ENCODE measurements around the gene FAM186B. TPM values are rescaled to one million over a fixed set of nuclear protein-coding genes. Genes with fewer than 3 reads are reported as not detected.

The FAM186B gene
- total RNA-seq, 1 donor from 2014 or later = 0.65 TPM

GRCh38 chr12:49554266-49554665 lies 51.2 kb downstream of the FAM186B start:
- Histone ChIP-seq H3K4me1 (peaks cover 2% of the 10 kb centered on the region), H3K9me3 (no peaks in the 10 kb centered on the region), H3K27me3 (ENCODE audit: low read depth) (peaks cover 12% of the 10 kb centered on the region), H3K27ac (no peak overlapping the region), H3K36me3 (peaks cover 31% of the 10 kb centered on the region), H3K4me3 (no peak overlapping the region)
- ATAC-seq (no peak), DNase-seq (no peak)
- no peak for TF ChIP-seq CTCF (IDR thresholded peaks at IDR 0.05)
- intact Hi-C loops (cut with DNase I) = no loop called here

GRCh38 chr12:49553512-49554088 lies 51.8 kb downstream of the FAM186B start:
- intact Hi-C loops (cut with DNase I) = no loop called here

GRCh38 chr12:49552899-49553298 lies 52.5 kb downstream of the FAM186B start:
- intact Hi-C loops (cut with DNase I) = no loop called here
- ATAC-seq (no peak), DNase-seq (no peak)

More at GRCh38 chr12:49553512-49554088, 51.8 kb downstream of the FAM186B start:
- Histone ChIP-seq H3K36me3 (peaks cover 24% of the 10 kb centered on the region), H3K27ac (no peak overlapping the region), H3K4me3 (no peak overlapping the region), H3K4me1 (peaks cover 9% of the 10 kb centered on the region), H3K9me3 (no peaks in the 10 kb centered on the region), H3K27me3 (ENCODE audit: low read depth) (peaks cover 19% of the 10 kb centered on the region)
- peak; percentile 30 for TF ChIP-seq CTCF (IDR thresholded peaks at IDR 0.05)
- ATAC-seq = no peak
- DNase-seq = no peak

GRCh38 chr12:49552425-49552824 lies 53.0 kb downstream of the FAM186B start:
- Histone ChIP-seq H3K4me3 (no peak overlapping the region), H3K9me3 (no peaks in the 10 kb centered on the region), H3K36me3 (peaks cover 13% of the 10 kb centered on the region), H3K27ac (no peak overlapping the region), H3K4me1 (peaks cover 12% of the 10 kb centered on the region), H3K27me3 (ENCODE audit: low read depth) (peaks cover 27% of the 10 kb centered on the region)
- DNase-seq (no peak), ATAC-seq (no peak)
- no peak for TF ChIP-seq CTCF (IDR thresholded peaks at IDR 0.05)
- intact Hi-C loops (cut with DNase I) = no loop called here

More at GRCh38 chr12:49552899-49553298, 52.5 kb downstream of the FAM186B start:
- Histone ChIP-seq H3K9me3 (no peaks in the 10 kb centered on the region), H3K27ac (no peak overlapping the region), H3K4me1 (peaks cover 12% of the 10 kb centered on the region), H3K36me3 (peaks cover 17% of the 10 kb centered on the region), H3K4me3 (no peak overlapping the region), H3K27me3 (ENCODE audit: low read depth) (peaks cover 23% of the 10 kb centered on the region)
- TF ChIP-seq CTCF (IDR thresholded peaks at IDR 0.05) = no peak

GRCh38 chr12:49552014-49552413 lies 53.4 kb downstream of the FAM186B start:
- DNase-seq = no peak
- Histone ChIP-seq H3K9me3 (no peaks in the 10 kb centered on the region), H3K27me3 (ENCODE audit: low read depth) (peaks cover 32% of the 10 kb centered on the region), H3K36me3 (peaks cover 8% of the 10 kb centered on the region), H3K4me3 (no peak overlapping the region), H3K27ac (no peak overlapping the region), H3K4me1 (peaks cover 12% of the 10 kb centered on the region)
- intact Hi-C loops (cut with DNase I) = no loop called here
- ATAC-seq = peak in 1 of 2 donors; percentile 49
- TF ChIP-seq CTCF (IDR thresholded peaks at IDR 0.05) = no peak

All from lower lobe of right lung (tissue), 2 donors.